IMR-90 (cell line): ENCODE data around the gene MUC20. TPM values are rescaled to one million over a fixed set of nuclear protein-coding genes. Genes with fewer than 3 reads are reported as not detected.
"Not testable (repeated sequence)": the region's sequence is repeated elsewhere in the genome, so short reads cannot be mapped to it uniquely, and the experiment has no call there.

Experiments used
- ATAC-seq: fragments of 200-7000 bp; cut with Tn5 transposase; 2 replicates; pipeline ENCODE4 v1.9.1; 2020; ENCODE audit warnings: low read depth, mild to moderate bottlenecking, moderate library complexity
- BruUV-seq: library from RNA; stranded (reverse); fragments of 400-500 nt; replicated peaks from 2 replicates; lab custom pipeline; 2021; lab: Mats Ljungman, UMichigan
- CTCF ChIA-PET: fragments of 300-600 bp; formaldehyde crosslinking; extraction: SDS; loops from one replicate; lab custom pipeline; 2021; ENCODE audit warnings: antibody characterized with exemption; lab: Yijun Ruan, JAX
- POLR2A ChIA-PET: fragments of 300-600 bp; sonication (Branson Sonifier 250); formaldehyde crosslinking; loops from one replicate; lab custom pipeline; 2022; ENCODE audit warnings: antibody characterized with exemption; ENCODE audit not compliant: unreplicated experiment; lab: Charles Lee
- DNase-seq: peaks from one replicate; pipeline ENCODE4 v3.0.0; 2013
- H2AFZ ChIP-seq: replicated peaks from 2 replicates; pipeline ENCODE3; 2013; ENCODE audit warnings: low read length, mild to moderate bottlenecking; ENCODE audit not compliant: poor library complexity
- H2AK5ac ChIP-seq: 2 replicates; pipeline ENCODE4 v1.6.1; 2013; ENCODE audit warnings: low read depth, low read length, inconsistent platforms
- H2AK9ac ChIP-seq: replicated peaks from 2 replicates; pipeline ENCODE3; 2013; ENCODE audit warnings: mild to moderate bottlenecking, low read depth, low read length, moderate library complexity; ENCODE audit not compliant: poor library complexity
- H2BK120ac ChIP-seq: 2 replicates; pipeline ENCODE4 v1.6.1; 2013; ENCODE audit warnings: low read depth, low read length, inconsistent platforms
- H2BK15ac ChIP-seq: 3 replicates; pipeline ENCODE4 v1.6.1; 2013; ENCODE audit warnings: low read depth, low read length, inconsistent platforms
- H2BK20ac ChIP-seq: 2 replicates; pipeline ENCODE4 v1.6.1; 2013; ENCODE audit warnings: low read depth, mild to moderate bottlenecking, inconsistent platforms, low read length, moderate library complexity
- H2BK5ac ChIP-seq: 2 replicates; pipeline ENCODE4 v1.6.1; 2013; ENCODE audit warnings: mild to moderate bottlenecking, low read depth, low read length, inconsistent platforms; ENCODE audit not compliant: poor library complexity, severe bottlenecking
- H3K14ac ChIP-seq: replicated peaks from 2 replicates; pipeline ENCODE4 v1.6.1; 2013; ENCODE audit warnings: low read depth, low read length, inconsistent platforms
- H3K18ac ChIP-seq: 2 replicates; pipeline ENCODE4 v1.6.1; 2013; ENCODE audit warnings: low read depth, low read length, control low read depth
- H3K23ac ChIP-seq: 2 replicates; pipeline ENCODE4 v1.6.1; 2013; ENCODE audit warnings: low read depth, low read length, inconsistent platforms
- H3K27ac ChIP-seq: 2 replicates; pipeline ENCODE4 v1.5.1; 2013; ENCODE audit warnings: mild to moderate bottlenecking, control low read depth, low read length; ENCODE audit not compliant: insufficient read depth
- H3K27me3 ChIP-seq: 2 replicates; pipeline ENCODE4 v1.6.1; 2013; ENCODE audit warnings: low read length; ENCODE audit not compliant: control insufficient read depth, insufficient read depth
- H3K36me3 ChIP-seq: 2 replicates; pipeline ENCODE4 v1.6.1; 2013; ENCODE audit warnings: low read length, mixed read lengths; ENCODE audit not compliant: control insufficient read depth, insufficient read depth
- H3K4ac ChIP-seq: 2 replicates; pipeline ENCODE4 v1.6.1; 2013; ENCODE audit warnings: low read depth, low read length, inconsistent platforms
- H3K4me1 ChIP-seq: 2 replicates; pipeline ENCODE4 v1.6.1; 2013; ENCODE audit warnings: low read length, mixed read lengths; ENCODE audit not compliant: control insufficient read depth, insufficient read depth
- H3K4me2 ChIP-seq: 2 replicates; pipeline ENCODE4 v1.6.1; 2013; ENCODE audit warnings: low read depth, mild to moderate bottlenecking, control low read depth, low read length, moderate library complexity
- H3K4me3 ChIP-seq: 2 replicates; pipeline ENCODE4 v1.5.1; 2013; ENCODE audit warnings: low read depth, mild to moderate bottlenecking, control low read depth, low read length, moderate library complexity; ENCODE audit not compliant: insufficient read depth
- H3K56ac ChIP-seq: 2 replicates; pipeline ENCODE4 v1.6.1; 2013; ENCODE audit warnings: low read length, inconsistent platforms; ENCODE audit not compliant: insufficient read depth; ENCODE audit errors: extremely low read depth
- H3K79me1 ChIP-seq, 2 experiments: 2 replicates each; pipeline ENCODE4 v1.6.1; 2013; ENCODE audit warnings: low read length in 2 of 2, inconsistent platforms in 1 of 2, low read depth in 1 of 2
- H3K9ac ChIP-seq: 2 replicates; pipeline ENCODE4 v1.6.1; 2013; ENCODE audit warnings: low read depth, low read length, control low read depth
- H3K9me1 ChIP-seq: 2 replicates; pipeline ENCODE4 v1.6.1; 2013; ENCODE audit warnings: low read length, inconsistent platforms; ENCODE audit not compliant: insufficient read depth
- H3K9me3 ChIP-seq: 2 replicates; pipeline ENCODE4 v1.6.1; 2013; ENCODE audit warnings: low read length; ENCODE audit not compliant: control insufficient read depth, insufficient read depth
- H4K20me1 ChIP-seq: 2 replicates; pipeline ENCODE4 v1.6.1; 2013; ENCODE audit warnings: low read length, inconsistent platforms; ENCODE audit not compliant: insufficient read depth
- H4K5ac ChIP-seq: 2 replicates; pipeline ENCODE4 v1.6.1; 2013; ENCODE audit warnings: mild to moderate bottlenecking, low read depth, low read length, control low read depth
- H4K8ac ChIP-seq, 2 experiments: 2 replicates each; pipeline ENCODE4 v1.6.1; 2013; ENCODE audit warnings: low read depth in 2 of 2, low read length in 2 of 2, control low read depth in 1 of 2, inconsistent platforms in 1 of 2
- H4K91ac ChIP-seq: 2 replicates; pipeline ENCODE4 v1.6.1; 2013; ENCODE audit warnings: low read depth, low read length, inconsistent platforms; ENCODE audit not compliant: insufficient read depth
- WGBS, 2 experiments: methylation state at CpG; one replicate each; pipeline versions ENCODE4 v1.1.5 to v1.1.7; 2013; ENCODE audit warnings: missing lambda C conversion rate in 2 of 2; ENCODE audit not compliant: insufficient read length in 1 of 2; ENCODE audit errors: extremely low coverage in 2 of 2; 5-methylcytosine and 5-hydroxymethylcytosine counted together
- dilution Hi-C: fragments of 300-500 bp; cut with HindIII; formaldehyde crosslinking; loops from one replicate; pipeline ENCODE4 v1.14.3; 2018; ENCODE audit warnings: low sequenced_read_pairs; ENCODE audit not compliant: unreplicated experiment
- in situ Hi-C: fragments of 300-500 bp; cut with MboI; formaldehyde crosslinking; loops from 3 replicates; pipeline ENCODE4 v1.14.3; 2019; ENCODE audit warnings: low sequenced_read_pairs, inconsistent platforms, mixed read lengths
- intact Hi-C: fragments of 100-400 bp; cut with micrococcal nuclease; formaldehyde crosslinking; loops from 2 replicates; pipeline ENCODE4 v1.10.0; 2022
- polyA plus RNA-seq, 3 experiments: library from polyadenylated mRNA; depleted of rRNA; stranded (reverse); fragments of >200 nt; gene quantifications; 2 replicates each; pipeline ENCODE4 v1.2.3, GENCODE V29; 2012; ENCODE audit warnings: low replicate concordance in 1 of 3
- total RNA-seq: library from RNA; depleted of rRNA; stranded (reverse); fragments of >200 nt; gene quantifications from 2 replicates; pipeline ENCODE4 v1.2.3, GENCODE V29; 2012

The MUC20 gene
- total and polyA plus RNA-seq, 2 of the 4 experiments (the other 2 are of a cell fraction), result 0.12 TPM; not detected in 1

DNA sequence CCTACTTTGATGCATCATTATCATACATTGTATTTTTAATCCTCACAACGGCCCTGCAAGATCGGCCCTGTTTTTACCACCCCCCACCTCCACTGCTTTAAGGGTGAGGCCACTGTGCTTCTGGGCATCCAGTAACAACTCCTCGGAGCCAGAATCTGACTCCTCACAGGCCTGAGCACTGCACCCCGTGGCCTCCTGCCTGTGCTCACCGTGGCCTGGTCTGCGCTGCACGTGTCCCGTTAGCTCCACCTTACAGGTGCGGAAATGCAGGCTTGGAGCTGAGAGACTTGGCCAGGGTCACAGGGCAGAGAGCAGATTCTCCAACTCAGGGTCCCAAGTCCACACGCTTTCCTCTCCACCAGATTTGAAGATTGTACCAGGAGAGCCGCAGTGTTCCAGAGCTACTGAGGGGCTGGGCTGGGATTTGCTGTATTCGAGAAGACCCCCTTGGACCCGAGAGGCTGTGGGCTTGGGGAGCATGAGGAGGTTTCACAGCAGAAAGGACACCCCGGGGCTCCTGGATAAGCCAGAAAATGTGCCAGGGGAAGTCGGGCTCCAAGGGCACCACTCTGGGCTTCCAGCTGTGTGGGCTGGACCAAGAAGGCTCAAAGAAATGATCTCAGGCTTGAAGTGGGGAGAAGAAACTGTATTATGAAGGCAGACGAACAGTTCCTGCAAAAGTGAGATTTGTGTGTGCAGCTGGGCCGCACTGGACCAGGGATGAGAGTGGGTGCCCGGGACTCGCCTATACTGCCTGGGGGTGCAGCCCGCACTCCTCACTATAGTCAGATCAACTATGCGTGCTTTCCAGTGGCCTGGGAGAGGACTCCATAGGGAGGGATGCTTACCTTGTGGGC lies 1.6 kb downstream of the MUC20 start:
- H3K14ac ChIP-seq, H3K27ac ChIP-seq, intact Hi-C loops, H3K4me2 ChIP-seq, H3K36me3 ChIP-seq, H2BK5ac ChIP-seq, H4K20me1 ChIP-seq, H2AK9ac ChIP-seq, H2AFZ ChIP-seq, CTCF ChIA-PET, H3K79me1 ChIP-seq, H2BK15ac ChIP-seq, H4K91ac ChIP-seq, POLR2A ChIA-PET, H3K56ac ChIP-seq, H4K8ac ChIP-seq, H4K5ac ChIP-seq, H3K4ac ChIP-seq, H3K23ac ChIP-seq, H3K18ac ChIP-seq, DNase-seq, dilution Hi-C loops, H3K9ac ChIP-seq, H2BK120ac ChIP-seq, H3K9me1 ChIP-seq, H3K9me3 ChIP-seq, H3K4me3 ChIP-seq, in situ Hi-C loops, BruUV-seq, H2AK5ac ChIP-seq, ATAC-seq, H3K4me1 ChIP-seq, H2BK20ac ChIP-seq: not testable (repeated sequence)
- 33% methylated on average over 1 of the region's 21 CpGs; no CpG with 5 or more reads in 1 of the 2 experiments for WGBS, 2 experiments
- peaks cover 21% of the 10 kb centered on the region for H3K27me3 ChIP-seq

- H2AK9ac ChIP-seq, POLR2A ChIA-PET, H2AK5ac ChIP-seq, H3K27ac ChIP-seq, in situ Hi-C loops, H4K5ac ChIP-seq, H3K9me3 ChIP-seq, H2BK5ac ChIP-seq, H2BK15ac ChIP-seq, H3K23ac ChIP-seq, H3K4ac ChIP-seq, DNase-seq, H3K36me3 ChIP-seq, H4K8ac ChIP-seq, H3K9me1 ChIP-seq, H4K91ac ChIP-seq, H3K14ac ChIP-seq, H3K9ac ChIP-seq, CTCF ChIA-PET, H3K4me2 ChIP-seq, H3K56ac ChIP-seq, H2BK20ac ChIP-seq, H3K4me1 ChIP-seq, BruUV-seq, ATAC-seq, H3K18ac ChIP-seq, H2BK120ac ChIP-seq, intact Hi-C loops, H2AFZ ChIP-seq, dilution Hi-C loops, H3K4me3 ChIP-seq, H4K20me1 ChIP-seq, H3K79me1 ChIP-seq: not testable (repeated sequence)
- H3K27me3 ChIP-seq, result peaks cover 20% of the 10 kb centered on the region
- WGBS, 2 experiments, result no CpG with 5 or more reads among the region's 9 CpGs
Measured at GRCh38 chr3:195722996-195723345, 2.2 kb downstream of the MUC20 start.
